GM19023 (cell line): Measurements from ENCODE around the gene AKAP6.

Source experiments
- ATAC-seq: cut with Tn5 transposase; IDR thresholded peaks from one replicate; pipeline ENCODE4 v1.9.1; 2021; ENCODE audit warnings: mild to moderate bottlenecking, moderate library complexity; ENCODE audit not compliant: unreplicated experiment

Gene AKAP6

DNA sequence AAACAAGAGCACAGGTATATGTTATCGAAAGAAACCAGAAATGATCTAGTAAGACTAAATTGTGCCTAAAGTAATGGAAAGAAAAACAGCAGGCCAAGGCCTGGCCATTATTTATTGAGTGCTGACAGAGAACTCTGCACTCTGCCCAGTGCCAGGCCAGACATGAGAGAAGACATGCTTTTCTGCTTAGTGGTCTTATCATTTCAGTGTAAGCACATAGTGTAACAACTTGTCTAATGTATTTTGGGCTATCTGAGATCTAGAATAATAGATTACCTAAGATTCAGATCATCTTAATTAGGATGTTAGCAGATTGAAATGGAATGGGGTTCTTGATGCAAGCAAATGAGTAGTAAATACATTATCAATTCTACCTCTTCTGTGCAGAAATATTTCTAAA, 278.3 kb downstream of the AKAP6 start:
- no peak for ATAC-seq

DNA sequence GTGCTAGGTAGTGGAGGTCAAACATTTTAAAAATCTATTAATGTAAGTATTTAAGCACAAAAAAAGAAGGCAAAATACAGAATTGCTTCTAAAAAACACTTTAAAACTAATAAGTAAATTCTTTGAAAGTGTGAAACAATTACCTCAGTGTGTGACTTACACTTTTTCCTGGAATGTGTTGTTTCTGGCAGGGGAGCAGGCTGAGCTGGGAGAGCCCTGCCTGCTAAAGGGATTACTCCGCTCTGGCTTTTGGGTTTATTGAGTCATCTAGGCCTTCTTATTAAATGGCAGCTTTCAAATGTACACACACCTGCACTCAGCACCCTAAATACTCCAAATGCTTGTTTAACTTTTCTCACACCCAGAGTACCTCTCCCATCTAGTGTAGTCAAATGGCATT, 279.8 kb downstream of the AKAP6 start:
- ATAC-seq: no peak

DNA sequence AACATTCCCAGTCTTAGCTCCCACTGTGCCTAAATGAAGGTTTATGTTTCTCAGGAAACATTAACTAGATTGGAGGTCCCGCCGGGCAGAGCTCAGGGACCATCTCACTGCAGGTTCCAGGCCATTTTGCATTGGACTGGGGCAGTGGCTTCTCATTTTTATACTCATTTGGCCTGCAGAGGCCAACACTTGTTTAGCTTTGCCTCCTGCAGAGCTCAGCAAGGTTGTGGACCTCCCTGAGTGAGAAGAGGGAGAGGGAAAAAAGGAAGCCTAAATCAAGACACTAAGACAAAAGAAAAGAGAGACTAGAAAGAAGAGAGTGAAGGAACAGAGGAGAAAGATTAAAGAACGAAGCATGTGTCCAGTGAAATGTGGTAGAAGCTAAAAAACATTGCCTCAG, 280.3 kb downstream of the AKAP6 start:
- no peak for ATAC-seq

DNA sequence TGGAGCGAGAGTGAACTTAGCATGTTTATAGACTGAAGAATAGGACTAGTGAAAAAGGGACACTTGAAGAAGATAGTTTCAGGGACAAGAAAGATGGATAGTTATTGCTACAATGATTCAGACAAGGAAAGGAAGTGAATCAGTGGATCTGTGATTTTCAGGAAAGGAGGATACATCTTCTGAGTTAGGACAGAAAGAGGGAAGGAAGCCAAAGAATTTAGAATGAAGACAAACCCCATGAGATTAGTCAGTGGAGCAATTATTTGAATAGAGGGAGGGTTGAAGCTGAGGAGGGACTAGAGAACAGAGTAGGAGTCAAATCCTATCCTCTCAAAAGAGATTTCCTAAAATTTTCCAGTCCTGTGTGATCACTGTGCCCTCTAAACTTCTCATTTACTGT, 282.7 kb downstream of the AKAP6 start:
- ATAC-seq: no peak

DNA sequence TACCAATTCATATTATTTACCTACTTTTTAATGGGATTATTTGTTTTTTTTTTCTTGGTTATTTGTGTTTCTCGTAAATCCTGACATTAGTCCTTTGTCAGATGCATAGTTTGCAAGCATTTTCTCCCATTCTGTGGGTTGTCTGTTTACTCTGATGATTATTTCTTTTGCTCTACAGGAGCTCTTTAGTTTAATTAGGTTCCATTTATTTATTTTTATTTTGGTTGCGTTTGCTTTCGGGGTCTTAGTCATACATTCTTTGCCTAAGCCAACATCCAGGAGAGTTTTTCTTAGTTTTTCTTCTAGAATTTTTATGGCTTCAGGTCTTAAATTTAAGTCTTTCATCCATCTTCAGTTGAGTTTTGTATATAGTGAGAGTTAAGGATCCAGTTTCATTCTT, 289.9 kb downstream of the AKAP6 start:
- no peak for ATAC-seq

DNA sequence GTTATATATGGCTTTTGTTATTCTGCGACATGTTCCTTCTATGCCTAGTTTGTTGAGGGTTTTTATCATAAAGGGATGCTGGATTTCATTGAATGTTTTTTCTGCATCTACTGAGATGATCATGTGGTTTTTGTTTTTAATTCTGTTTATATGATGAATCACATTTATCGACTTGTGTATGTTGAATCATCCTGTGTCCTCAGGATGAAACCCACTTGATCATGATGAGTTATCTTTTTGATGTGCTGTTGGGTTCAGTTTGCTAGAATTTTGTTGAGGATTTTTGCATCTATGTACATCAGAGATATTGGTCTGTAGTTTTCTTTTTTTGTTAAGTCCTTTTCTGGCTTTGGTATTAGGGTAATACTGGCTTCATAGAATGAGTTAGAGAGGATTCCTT, 291.2 kb downstream of the AKAP6 start:
- ATAC-seq: no peak

DNA sequence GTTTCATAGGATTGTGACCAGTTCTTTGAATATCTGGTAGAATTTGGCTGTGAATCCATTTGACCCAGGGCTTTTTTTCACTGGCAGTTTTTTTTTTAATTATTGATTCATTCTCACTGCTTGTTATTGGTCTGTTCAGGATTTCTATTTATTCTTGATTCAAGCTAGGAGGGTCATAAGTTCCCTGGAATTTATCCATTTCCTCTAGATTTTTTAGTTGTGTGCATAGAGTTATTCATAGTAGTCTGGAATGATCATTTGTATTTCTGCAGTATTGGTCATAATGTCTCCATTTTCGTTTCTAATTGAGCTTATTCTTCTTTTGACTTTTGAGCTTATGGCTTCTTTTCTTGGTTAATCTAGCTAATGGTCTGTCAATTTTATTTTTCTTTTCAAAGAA, 291.6 kb downstream of the AKAP6 start:
- ATAC-seq: no peak

DNA sequence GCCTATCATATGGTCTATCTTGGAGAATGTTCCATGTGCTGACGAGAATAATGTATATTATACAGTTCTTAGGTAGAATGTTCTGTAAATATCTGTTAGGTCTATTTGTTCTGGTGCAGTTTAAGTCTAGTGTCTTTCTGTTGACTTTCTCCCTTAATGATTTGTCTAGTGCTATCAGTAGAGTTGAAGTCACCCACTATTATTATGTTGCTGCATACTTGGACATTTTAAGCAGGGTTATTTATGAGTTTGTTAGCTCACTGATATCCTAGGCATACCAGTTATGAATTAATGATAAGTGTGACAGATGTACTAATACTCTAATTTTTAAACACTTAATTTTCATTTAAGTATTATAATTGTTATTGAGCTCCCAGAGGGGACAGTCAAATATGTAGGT, 292.5 kb downstream of the AKAP6 start:
- ATAC-seq: no peak

DNA sequence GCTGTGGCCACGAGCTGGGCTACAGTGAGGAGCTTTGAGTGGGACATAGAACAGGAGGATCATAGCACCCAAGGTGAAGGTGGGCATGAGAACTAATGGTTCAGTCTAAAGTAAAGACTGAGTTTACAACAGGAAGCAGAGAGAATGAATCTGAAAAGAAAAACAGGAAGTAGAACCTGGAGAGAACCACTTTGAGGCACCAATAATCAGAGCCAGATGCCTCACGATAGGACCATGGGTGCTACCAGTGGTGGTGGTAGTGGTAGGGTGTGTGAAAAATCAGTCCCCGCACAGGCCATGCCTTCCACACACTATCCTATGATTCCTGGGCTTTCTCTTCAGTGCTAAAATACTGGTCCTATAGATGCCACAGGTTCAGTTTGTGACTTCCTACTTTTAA, 293.6 kb downstream of the AKAP6 start:
- ATAC-seq: no peak

DNA sequence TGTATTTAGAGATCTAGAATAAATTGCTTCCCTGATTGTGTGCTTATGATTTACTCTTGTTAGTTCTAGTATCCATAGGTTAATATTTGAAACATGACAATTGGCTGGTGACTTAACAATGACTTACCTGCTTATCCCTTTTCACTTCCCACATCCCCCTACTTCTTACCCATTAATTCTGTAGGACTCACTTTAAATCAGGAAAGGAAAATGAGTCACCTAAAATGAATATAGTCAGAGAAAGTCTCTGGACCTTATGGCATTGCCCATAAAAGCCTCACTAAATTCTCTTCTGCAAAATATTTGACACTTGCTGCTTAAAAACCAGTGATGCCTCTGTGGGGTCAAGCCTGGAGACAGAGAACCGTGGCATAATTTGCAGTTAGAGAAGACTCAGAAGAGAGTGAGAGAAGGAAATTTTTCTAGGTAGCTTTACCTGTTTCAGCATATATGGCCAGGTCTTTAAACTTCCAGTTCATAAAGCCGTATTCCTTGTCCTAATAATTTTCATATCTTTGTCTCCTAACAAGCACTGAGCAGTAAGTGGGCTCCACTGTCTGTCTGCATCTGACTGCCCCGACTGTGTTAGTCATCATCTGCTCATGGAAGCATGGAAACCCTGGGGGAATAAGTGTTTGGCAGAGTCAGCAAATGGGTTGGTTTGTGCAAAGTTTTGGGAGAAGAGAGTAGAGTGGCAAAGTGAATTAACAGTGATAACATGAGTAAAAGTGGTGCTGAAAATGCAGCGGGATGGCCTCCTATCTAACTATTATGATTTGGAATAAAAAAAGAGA, 294.4 kb downstream of the AKAP6 start:
- no peak for ATAC-seq

DNA sequence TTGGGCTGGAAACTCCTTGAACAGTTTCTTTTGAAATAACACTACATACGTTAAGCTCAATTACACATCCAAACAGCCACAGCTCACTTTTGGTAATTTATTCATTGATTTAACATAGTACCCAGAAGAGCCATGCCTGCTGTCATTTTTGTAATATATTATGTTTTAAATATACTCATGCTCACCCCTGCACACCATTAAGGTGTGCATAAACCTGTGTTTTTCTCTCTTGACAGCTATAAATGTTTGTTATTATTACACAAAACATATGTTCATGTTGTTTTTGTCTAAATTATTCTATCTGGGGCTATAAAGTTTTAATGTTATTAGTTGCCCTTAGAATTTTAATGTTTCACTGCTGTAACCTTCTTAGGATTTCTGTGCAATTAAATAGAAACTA, 296.1 kb downstream of the AKAP6 start:
- ATAC-seq: no peak

DNA sequence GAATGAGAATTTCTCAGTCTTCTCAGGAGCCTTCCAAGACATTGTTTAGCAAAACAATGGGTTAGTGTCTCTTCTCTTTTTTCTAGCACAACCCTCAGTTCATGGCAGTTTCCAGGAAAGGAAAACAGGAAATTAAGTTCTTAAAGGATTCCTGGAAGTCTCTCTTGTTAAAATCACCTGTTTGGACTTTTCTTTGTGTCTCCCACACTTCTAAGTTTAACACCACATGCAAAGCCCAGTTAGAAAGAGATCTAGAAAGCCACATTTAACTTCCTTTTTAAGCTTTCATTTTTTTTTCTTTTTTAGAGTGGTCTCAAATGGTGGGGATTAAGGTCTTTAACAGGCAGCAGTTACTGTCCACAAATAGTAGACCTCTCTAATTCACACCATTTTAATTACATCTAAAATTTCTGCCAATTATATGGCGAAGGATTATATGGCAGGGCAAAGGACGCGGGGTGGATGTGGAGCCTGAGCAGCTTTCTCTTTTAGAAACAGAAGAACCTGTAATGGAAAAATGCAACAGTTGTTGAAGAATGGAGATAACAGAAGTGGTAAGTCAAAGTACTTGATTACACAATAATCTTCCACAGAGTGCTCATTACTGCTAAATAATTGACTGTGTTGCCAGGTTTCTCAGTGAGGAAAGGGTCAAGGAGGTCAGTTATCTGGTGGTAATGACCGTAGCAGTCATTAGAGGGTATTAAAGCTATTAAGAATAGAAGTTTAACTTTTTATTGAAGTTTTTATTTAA, 298.6 kb downstream of the AKAP6 start:
- ATAC-seq: no peak

DNA sequence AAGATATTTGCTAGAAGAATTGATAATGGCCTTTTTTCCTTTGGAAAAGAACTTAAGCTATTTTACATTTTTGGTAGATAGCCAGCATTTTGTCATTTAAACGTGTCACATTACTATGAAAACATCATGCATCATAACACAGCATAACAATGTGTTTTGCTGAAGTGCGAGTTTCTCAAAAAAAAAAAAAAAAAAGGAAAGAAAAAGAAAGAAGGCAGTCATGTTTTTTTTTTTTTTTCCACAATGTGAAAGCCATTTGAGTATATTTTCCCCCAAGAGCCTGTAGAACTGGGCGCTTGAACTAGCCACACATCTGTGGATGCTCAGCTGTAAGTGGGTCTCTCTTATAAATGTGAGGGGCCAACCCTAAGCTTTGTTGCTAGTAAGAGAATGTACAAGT, 300.1 kb downstream of the AKAP6 start:
- no peak for ATAC-seq

DNA sequence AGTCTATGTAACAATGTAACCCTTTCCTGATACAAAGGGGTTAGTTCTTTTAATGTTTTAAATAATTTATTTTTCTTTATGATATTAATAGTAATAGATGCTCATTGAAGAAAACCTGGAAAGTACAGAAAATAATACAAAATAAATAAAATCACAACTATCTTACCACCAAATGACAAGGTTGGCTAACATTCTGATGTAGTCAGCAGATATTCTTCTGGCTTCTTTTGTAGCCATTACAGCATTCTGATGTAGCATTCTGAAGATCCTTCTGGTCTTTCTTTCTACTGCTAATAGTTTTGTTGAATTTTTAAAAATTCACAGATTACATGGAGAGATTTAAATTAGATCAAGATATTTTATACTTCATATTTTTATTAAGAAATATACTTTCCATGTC, 301.6 kb downstream of the AKAP6 start:
- no peak for ATAC-seq

DNA sequence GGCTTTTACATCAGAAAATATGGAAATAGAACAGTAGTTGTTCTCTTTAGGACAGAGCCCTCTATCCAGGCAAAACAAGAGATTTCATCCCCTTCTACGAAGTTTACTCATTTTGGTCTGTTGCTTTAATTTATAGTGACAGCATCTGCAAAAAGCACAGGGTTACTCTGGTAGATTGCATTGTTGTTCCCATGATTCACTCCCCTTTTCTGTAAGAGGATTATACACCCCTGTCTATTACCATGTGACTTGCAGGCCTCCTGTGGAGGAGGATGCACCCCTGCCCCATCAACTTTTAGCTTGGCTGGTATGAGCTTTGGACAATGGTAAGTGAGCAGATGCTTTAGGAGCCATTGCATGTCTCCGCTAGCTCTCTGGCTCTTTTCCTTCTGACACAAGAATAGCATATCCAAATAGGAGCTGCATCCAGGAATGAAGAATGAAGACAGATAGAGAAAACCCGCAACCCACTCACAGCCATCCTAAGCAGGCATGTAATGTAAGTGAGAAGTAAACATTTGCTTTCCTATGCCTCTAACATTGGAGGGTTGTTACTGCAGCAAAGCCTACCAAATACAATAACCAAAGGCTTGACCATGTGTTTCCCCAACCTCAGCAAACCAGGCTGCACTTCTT, 304.2 kb downstream of the AKAP6 start:
- no peak for ATAC-seq

DNA sequence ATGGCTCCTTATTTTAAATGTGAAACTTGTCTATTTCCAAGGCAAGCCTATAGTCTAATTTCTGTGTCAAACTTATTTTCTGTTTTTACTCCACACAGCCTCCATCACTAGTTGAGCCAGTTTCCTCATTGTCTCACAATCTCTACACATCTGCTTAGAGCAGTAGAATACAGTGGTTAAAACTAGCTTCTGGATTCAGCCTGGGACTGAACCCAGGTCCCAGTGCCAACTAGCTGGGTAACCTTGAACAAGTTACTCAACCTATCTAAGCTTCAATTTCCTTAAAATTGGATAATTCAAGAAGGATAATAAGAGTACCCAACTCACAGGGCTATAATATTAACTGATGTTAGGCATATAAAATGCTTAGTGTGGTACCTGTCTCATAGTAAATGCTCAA, 304.8 kb downstream of the AKAP6 start:
- ATAC-seq: no peak

DNA sequence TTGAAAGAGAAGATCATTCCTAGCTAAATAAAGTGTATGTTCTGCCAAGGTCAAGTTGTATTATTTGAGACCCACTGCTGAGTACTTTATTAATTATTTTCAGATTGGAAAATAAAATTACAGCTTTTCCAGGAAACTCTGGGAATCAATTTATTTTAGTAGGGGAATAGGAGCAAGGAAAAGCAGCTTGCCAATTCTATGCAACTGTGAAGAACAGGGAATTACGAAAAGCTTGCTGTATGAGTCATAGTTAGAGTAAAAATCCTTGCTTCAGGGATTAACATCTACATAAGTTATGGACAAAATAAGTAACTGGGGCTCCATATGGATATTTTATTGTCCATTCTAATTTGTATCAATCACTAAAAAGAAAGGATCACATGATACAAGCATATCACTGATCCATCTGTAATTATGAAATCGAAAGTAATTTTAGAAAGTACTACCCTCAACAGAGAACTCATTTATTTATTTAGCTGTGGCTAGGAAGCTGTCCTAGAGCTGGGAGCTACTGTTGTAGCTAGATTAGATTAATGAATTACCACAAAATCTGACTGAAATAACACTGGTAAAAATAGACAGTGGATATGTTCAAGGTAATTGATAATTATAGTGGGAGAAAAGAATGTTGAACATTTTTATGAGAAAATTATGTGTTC, 306.1 kb downstream of the AKAP6 start:
- no peak for ATAC-seq

DNA sequence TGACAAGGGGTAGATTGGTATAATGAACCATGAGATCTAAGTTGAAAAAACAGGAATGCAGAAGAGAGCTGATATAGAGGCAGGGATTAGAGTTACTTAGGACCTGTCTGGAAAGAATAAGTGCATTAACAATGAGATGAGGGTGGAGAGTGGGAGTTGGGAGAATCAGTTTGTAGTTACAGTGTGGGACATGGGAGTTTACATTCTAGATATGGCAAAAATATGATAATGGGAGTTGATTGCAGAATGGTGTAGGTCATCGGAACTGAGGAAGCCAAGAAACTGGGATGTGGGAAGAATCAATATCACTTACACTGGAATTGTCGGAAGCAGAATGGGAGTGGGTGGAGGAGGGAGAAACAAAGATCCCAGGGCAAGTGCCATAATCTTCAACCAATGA, 308.5 kb downstream of the AKAP6 start:
- ATAC-seq: no peak

DNA sequence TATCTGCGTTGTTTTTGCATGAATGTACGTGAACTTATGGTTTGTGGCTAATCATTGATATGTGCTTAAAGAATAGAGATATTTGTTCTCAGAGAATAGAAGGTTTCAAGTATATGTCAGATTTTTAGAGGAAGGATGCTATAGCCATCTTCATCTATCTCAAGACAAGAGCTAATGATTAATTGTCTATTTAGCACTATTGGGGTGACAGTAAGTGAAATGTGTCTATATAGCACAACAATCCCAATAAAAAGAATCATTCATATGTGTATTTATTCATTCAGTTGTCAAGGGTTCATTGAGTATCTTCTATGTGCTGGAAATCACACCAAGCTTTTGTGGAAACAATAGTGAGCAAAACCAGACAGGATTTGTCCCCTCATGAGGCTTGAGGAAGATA, 310.1 kb downstream of the AKAP6 start:
- no peak for ATAC-seq

DNA sequence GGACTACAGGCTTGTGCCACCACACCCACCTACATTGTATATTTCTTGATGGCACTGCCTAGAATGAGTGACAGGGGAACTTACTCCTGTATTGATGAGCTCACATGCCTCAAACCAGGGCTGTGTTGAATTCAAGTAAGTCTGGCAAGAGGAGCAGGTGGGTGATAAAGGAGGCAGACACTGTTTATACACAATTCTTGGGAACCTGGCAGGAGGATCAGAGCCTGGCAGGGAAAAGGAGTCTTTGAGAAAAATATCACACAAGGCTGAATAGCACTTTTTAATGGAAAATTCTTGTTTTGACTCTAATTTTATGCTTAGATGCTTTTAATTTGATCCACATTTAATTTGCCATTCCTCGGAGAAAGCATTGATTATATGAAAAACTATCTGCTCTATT, 316.5 kb downstream of the AKAP6 start:
- no peak for ATAC-seq

DNA sequence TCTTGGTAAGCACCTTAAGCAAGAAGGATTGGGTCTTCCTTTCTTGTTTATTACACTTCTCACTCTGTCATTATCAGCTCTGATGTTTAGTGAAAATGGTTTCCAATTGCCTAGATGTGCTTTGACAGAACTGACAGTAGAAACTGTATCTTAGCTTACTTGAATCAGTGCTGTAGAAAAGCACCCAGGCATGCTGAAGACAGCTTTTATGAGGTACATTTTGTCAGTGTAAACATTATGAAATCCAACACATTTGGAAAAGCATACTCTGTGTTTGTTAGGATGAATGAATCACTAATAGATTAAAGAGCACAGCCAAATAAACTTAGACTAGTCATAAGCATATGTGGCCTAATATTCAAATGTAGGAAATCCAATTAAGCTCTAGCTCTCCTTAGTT, 319.3 kb downstream of the AKAP6 start:
- ATAC-seq: no peak

DNA sequence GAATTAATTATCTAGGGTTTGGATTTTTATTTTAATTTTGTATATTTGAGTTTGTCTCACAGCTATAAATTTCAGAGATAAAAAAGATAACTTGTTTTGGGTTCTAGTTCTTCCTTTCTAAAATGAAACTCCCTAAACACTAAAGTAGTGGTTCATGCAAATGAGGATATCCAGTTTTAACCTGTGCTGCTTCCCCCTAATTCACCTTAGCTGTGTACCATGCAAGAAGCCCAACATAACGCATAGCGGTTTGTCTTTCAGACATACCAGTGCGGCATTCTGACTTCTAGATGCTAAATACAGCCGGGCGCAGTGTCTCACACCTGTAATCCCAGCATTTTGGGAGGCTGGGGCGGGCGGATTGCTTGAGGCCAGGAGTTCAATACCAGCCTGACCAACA, 320.9 kb downstream of the AKAP6 start:
- no peak for ATAC-seq
